GM12878 (cell line): ENCODE results near the gene NPSR1. TPM values are rescaled to one million over a fixed set of nuclear protein-coding genes. Genes with fewer than 3 reads are reported as not detected.

Experiments
- ATAC-seq: fragments of 200-7000 bp; cut with Tn5 transposase; 3 replicates; pipeline ENCODE4 v1.9.1; 2020; ENCODE audit warnings: mild to moderate bottlenecking, moderate library complexity
- BruUV-seq: library from RNA; stranded (reverse); fragments of 400-500 nt; replicated peaks from 2 replicates; lab custom pipeline; 2021; lab: Mats Ljungman, UMichigan
- CTCF ChIA-PET: fragments of 300-600 bp; sonication (Branson Sonifier 250); formaldehyde crosslinking; extraction: SDS; loops from one replicate; lab custom pipeline; 2021; ENCODE audit warnings: inconsistent platforms; lab: Yijun Ruan, JAX
- POLR2A ChIA-PET: fragments of 350-600 bp; formaldehyde crosslinking; extraction: SDS; loops from one replicate; lab custom pipeline; 2021; ENCODE audit warnings: inconsistent platforms; lab: Charles Lee
- RAD21 ChIA-PET: fragments of 300-600 bp; sonication (Branson Sonifier 250); formaldehyde crosslinking; loops from one replicate; lab custom pipeline; 2023; ENCODE audit warnings: antibody characterized with exemption; ENCODE audit not compliant: unreplicated experiment; lab: Charles Lee
- SMC1A ChIA-PET: fragments of 300-600 bp; sonication (Branson Sonifier 250); formaldehyde crosslinking; loops from one replicate; lab custom pipeline; 2023; ENCODE audit not compliant: unreplicated experiment, uncharacterized antibody; lab: Charles Lee
- DNase-seq: peaks from one replicate; pipeline ENCODE4 v3.0.0-alpha.2; 2011; ENCODE audit warnings: low read depth, low spot score
- FAIRE-seq: peaks from 3 replicates; lab custom pipeline; 2011; peaks lifted over from hg19 to GRCh38; lab: Jason Lieb, UNC
- H2AFZ ChIP-seq: 2 replicates; pipeline ENCODE4 v1.6.0; 2011; ENCODE audit warnings: low read depth, low read length, control low read depth; ENCODE audit not compliant: control insufficient read depth
- H3K27ac ChIP-seq: 2 replicates; pipeline ENCODE4 v1.5.1; 2011; ENCODE audit warnings: control low read depth; ENCODE audit not compliant: control insufficient read depth, insufficient read depth
- H3K27me3 ChIP-seq, 2 experiments: replicated peaks in 1 of 2; 2 replicates each; pipeline versions ENCODE4 v1.6.0 to v1.6.1; 2011; ENCODE audit warnings: low read length in 1 of 2; ENCODE audit not compliant: control insufficient read depth in 2 of 2, insufficient read depth in 2 of 2
- H3K36me3 ChIP-seq, 2 experiments: 2 replicates each; pipeline ENCODE4 v1.5.1; 2011; ENCODE audit warnings: low read length in 1 of 2; ENCODE audit not compliant: control insufficient read depth in 2 of 2, insufficient read depth in 2 of 2
- H3K4me1 ChIP-seq: 2 replicates; pipeline ENCODE4 v1.6.1; 2011; ENCODE audit warnings: mild to moderate bottlenecking, low read length, moderate library complexity, mixed read lengths; ENCODE audit not compliant: control insufficient read depth, insufficient read depth
- H3K4me2 ChIP-seq: 2 replicates; pipeline ENCODE4 v1.6.0; 2011; ENCODE audit warnings: control low read depth; ENCODE audit not compliant: control insufficient read depth, insufficient read depth
- H3K4me3 ChIP-seq: fragments of 200-600 bp; sonication (generic); 2 replicates; pipeline ENCODE4 v1.5.1; 2016
- H3K79me2 ChIP-seq: 2 replicates; pipeline ENCODE4 v1.6.0; 2011; ENCODE audit warnings: low read length; ENCODE audit not compliant: control insufficient read depth, insufficient read depth
- H3K9ac ChIP-seq: 2 replicates; pipeline ENCODE4 v1.8.0; 2011; ENCODE audit warnings: low read length, control low read depth, mixed read lengths; ENCODE audit not compliant: control insufficient read depth, insufficient read depth
- H3K9me3 ChIP-seq: replicated peaks from 3 replicates; pipeline ENCODE4 v1.5.1; 2011; ENCODE audit warnings: mild to moderate bottlenecking, low read length; ENCODE audit not compliant: control insufficient read depth, insufficient read depth
- H4K20me1 ChIP-seq: 2 replicates; pipeline ENCODE4 v1.6.0; 2011; ENCODE audit not compliant: control insufficient read depth, insufficient read depth
- CBX5 ChIP-seq: sonication (generic); IDR thresholded peaks from 2 replicates; pipeline ENCODE4 v1.6.1; 2016; ENCODE audit warnings: low read depth, moderate library complexity, mild to moderate bottlenecking, inconsistent platforms
- FOXM1 ChIP-seq: IDR thresholded peaks from 2 replicates; pipeline ENCODE4 v1.6.1; 2012; ENCODE audit warnings: low read depth, mild to moderate bottlenecking, inconsistent platforms, low read length, moderate library complexity
- IRF4 ChIP-seq: IDR thresholded peaks from 2 replicates; pipeline ENCODE4 v1.6.1; 2011; ENCODE audit warnings: low read depth, low read length
- MEF2B ChIP-seq: fragments of 450-650 bp; IDR thresholded peaks from 2 replicates; pipeline ENCODE4 v1.6.1; 2018; ENCODE audit warnings: mild to moderate bottlenecking, moderate library complexity; ENCODE audit not compliant: partially characterized antibody, poor library complexity, severe bottlenecking
- SIX5 ChIP-seq: IDR thresholded peaks from 2 replicates; pipeline ENCODE4 v1.6.1; 2011; ENCODE audit warnings: mild to moderate bottlenecking, low read depth, low read length, moderate library complexity; ENCODE audit not compliant: severe bottlenecking
- TAF1 ChIP-seq: IDR thresholded peaks from 2 replicates; pipeline ENCODE4 v1.6.1; 2011; ENCODE audit warnings: mild to moderate bottlenecking, low read depth, low read length, borderline replicate concordance
- ZNF207 ChIP-seq: fragments of 450-650 bp; IDR thresholded peaks from 2 replicates; pipeline ENCODE4 v1.6.1; 2014; ENCODE audit warnings: antibody characterized with exemption, mild to moderate bottlenecking, borderline replicate concordance
- WGBS: methylation state at CpG from one replicate; pipeline ENCODE4 v1.1.6; 2016; ENCODE audit warnings: low lambda C conversion rate; ENCODE audit not compliant: insufficient replicate concordance, insufficient coverage; ENCODE audit errors: missing lambda C conversion rate; 5-methylcytosine and 5-hydroxymethylcytosine counted together
- in situ Hi-C: fragments of 300-500 bp; cut with MboI; formaldehyde crosslinking; loops from 9 replicates; pipeline ENCODE4 v1.14.3; 2018; ENCODE audit warnings: mixed read lengths
- intact Hi-C: fragments of 100-400 bp; cut with micrococcal nuclease; formaldehyde crosslinking; loops from one replicate; pipeline ENCODE4 v1.14.2; 2022; ENCODE audit not compliant: unreplicated experiment
- polyA plus RNA-seq, 11 experiments: library from polyadenylated mRNA; depleted of rRNA in 4 of 11; unstranded in 6 of 11; stranded (reverse) in 5 of 11; fragments of >200 nt; fragmentation: Nextera tagmentation in 4 of 11; fragmentation: Illumina TruSeq in 1 of 11; extraction: Ambion mirVana in 4 of 11; extraction: Trizol in 1 of 11; gene quantifications; 1 replicate in 1 of 11; 2 replicates in 10 of 11; pipeline versions ENCODE4 v1.2.1 to v1.2.3, GENCODE V29; 2011 to 2016; ENCODE audit warnings: inconsistent platforms in 2 of 11, missing spikeins in 2 of 11, low read depth in 1 of 11
- total RNA-seq, 4 experiments: library from RNA; depleted of rRNA in 3 of 4; stranded (reverse); fragments of >200 nt in 3 of 4; fragmentation: Illumina TruSeq in 1 of 4; extraction: Trizol in 1 of 4; gene quantifications; 2 replicates each; pipeline versions ENCODE4 v1.2.1 to v1.2.3, GENCODE V29; 2013 to 2021
- TF ChIP-seq, protein P1 (sequence below): IDR thresholded peaks from 2 replicates; pipeline ENCODE4 v1.6.1; 2012; ENCODE audit warnings: improper control_type of control experiment, low read depth, low read length; ENCODE audit not compliant: insufficient replicate concordance

The NPSR1 gene
- total and polyA plus RNA-seq, 10 of the 15 experiments (the other 5 are each of a cell fraction or from before 2014, with no cell fraction given): 0.20 TPM; not detected in 9

DNA sequence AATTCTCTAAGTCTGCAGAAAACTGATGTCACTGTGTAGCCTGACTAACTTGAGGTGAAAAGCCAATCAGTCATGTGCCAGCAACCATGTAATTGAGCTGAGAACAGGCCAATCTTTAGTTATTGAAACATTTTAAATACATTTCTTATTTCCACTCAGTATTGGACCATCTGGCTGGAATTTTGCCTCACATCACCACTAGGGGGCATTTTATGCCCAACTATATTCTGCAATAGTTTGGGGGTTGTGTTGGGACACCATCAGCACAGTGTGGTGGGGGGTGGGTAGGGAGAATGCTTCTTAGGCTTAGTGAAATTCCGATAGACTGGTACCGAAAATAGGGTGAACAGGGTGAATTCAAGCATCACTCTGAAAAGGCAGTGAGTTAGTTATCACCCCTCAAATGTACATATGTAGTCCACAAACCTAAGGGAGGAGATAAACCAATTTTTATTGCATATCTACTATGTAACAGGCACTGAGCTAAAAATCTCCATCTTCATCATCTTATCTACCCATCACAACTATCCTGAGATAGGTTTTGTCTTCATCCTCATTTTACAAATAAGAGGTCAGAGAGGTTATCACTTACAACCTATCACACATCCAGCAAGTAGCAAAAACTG, 17.8 kb downstream of the NPSR1 start (continued):
- TF ChIP-seq, protein P1, sequence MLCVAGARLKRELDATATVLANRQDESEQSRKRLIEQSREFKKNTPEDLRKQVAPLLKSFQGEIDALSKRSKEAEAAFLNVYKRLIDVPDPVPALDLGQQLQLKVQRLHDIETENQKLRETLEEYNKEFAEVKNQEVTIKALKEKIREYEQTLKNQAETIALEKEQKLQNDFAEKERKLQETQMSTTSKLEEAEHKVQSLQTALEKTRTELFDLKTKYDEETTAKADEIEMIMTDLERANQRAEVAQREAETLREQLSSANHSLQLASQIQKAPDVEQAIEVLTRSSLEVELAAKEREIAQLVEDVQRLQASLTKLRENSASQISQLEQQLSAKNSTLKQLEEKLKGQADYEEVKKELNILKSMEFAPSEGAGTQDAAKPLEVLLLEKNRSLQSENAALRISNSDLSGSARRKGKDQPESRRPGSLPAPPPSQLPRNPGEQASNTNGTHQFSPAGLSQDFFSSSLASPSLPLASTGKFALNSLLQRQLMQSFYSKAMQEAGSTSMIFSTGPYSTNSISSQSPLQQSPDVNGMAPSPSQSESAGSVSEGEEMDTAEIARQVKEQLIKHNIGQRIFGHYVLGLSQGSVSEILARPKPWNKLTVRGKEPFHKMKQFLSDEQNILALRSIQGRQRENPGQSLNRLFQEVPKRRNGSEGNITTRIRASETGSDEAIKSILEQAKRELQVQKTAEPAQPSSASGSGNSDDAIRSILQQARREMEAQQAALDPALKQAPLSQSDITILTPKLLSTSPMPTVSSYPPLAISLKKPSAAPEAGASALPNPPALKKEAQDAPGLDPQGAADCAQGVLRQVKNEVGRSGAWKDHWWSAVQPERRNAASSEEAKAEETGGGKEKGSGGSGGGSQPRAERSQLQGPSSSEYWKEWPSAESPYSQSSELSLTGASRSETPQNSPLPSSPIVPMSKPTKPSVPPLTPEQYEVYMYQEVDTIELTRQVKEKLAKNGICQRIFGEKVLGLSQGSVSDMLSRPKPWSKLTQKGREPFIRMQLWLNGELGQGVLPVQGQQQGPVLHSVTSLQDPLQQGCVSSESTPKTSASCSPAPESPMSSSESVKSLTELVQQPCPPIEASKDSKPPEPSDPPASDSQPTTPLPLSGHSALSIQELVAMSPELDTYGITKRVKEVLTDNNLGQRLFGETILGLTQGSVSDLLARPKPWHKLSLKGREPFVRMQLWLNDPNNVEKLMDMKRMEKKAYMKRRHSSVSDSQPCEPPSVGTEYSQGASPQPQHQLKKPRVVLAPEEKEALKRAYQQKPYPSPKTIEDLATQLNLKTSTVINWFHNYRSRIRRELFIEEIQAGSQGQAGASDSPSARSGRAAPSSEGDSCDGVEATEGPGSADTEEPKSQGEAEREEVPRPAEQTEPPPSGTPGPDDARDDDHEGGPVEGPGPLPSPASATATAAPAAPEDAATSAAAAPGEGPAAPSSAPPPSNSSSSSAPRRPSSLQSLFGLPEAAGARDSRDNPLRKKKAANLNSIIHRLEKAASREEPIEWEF: no peak
- TF ChIP-seq SIX5: no peak

DNA sequence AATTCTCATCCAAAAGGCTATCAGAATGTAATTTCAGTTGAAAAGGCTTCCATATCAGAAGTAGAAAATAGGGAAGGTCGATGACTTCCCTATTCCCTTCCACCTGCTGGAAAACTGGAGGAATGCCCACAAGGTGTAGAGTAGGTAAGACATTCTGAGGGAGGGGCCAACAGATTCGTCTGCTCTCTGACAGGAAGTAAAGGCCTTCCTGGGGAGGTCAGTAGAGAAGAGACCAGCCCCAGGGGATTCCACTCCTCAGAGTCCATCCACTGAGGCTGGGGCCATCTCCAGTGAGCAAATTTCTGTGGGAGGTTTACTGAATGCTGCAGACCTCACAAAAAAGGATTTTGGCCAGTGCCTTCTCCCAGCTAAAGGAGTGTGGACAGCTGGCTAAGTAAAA, 19.5 kb downstream of the NPSR1 start:
- ATAC-seq: no peak; the same call in 2 of the 3 replicates
- in situ Hi-C loops: no loop called here
- POLR2A ChIA-PET: no interaction called here
- no peak overlapping the region for H3K4me3 ChIP-seq
- no peaks in the 10 kb centered on the region for H3K27me3 ChIP-seq
- H3K79me2 ChIP-seq: no peaks in the 10 kb centered on the region
- H3K4me2 ChIP-seq: no peak overlapping the region
- 0% methylated on average over 2 of the region's 2 CpGs for WGBS
- H4K20me1 ChIP-seq: no peaks in the 10 kb centered on the region; the same call in 1 of the 2 replicates
- no peak for TF ChIP-seq CBX5
- TF ChIP-seq MEF2B: no peak
- no peak for TF ChIP-seq IRF4
- no peak for TF ChIP-seq TAF1
- no peak for TF ChIP-seq ZNF207
- TF ChIP-seq FOXM1: no peak
- no peak overlapping the region for H2AFZ ChIP-seq
- CTCF ChIA-PET: interaction anchor here (4.4 kb wide), 1 partner anchor 79 kb away, joined by 38 read pairs; no protein-coding TSS in a partner anchor
- SMC1A ChIA-PET: interaction anchor here (2.6 to 4.8 kb wide), 2 partner anchors 79 to 358 kb away, joined by 13 to 34 read pairs; no protein-coding TSS in a partner anchor
- H3K9ac ChIP-seq: no peak overlapping the region
- FAIRE-seq: no peak
- no peak for DNase-seq
- H3K4me1 ChIP-seq: no peaks in the 10 kb centered on the region
- intact Hi-C loops: loop anchor here (2.0 to 10.0 kb wide), 3 partner anchors 55 to 857 kb away; no protein-coding TSS in a partner anchor
- RAD21 ChIA-PET: interaction anchor here (1.4 to 1.8 kb wide), 4 partner anchors 59 to 357 kb away, joined by 4 to 6 read pairs (median 4); no protein-coding TSS in a partner anchor
- no peaks in the 10 kb centered on the region for H3K36me3 ChIP-seq
- H3K27ac ChIP-seq: no peak overlapping the region
- BruUV-seq: no TSS peak
- no peaks in the 10 kb centered on the region for H3K9me3 ChIP-seq
